ENCODE data around the gene CNR2.

The CNR2 gene

GRCh38 chr1:23928789-23929188 lies 15.6 kb upstream of the CNR2 start:
- no peak for DNase-seq (ENCODE audit: extremely low read depth, low read depth)
- H3K4me3 ChIP-seq (replicated peaks; ENCODE audit: low read depth, low read length) = no peak overlapping the region
- TF ChIP-seq CTCF (IDR thresholded peaks at IDR 0.05; ENCODE audit: low read depth, low read length, missing control alignments) = no peak

GRCh38 chr1:23927097-23927496 lies 13.9 kb upstream of the CNR2 start:
- H3K4me3 ChIP-seq (replicated peaks; ENCODE audit: low read depth, low read length) = no peak overlapping the region
- DNase-seq (ENCODE audit: extremely low read depth, low read depth) = no peak
- no peak for TF ChIP-seq CTCF (IDR thresholded peaks at IDR 0.05; ENCODE audit: low read depth, low read length, missing control alignments)

GRCh38 chr1:23925279-23925678 lies 12.1 kb upstream of the CNR2 start:
- no peak overlapping the region for H3K4me3 ChIP-seq (replicated peaks; ENCODE audit: low read depth, low read length)
- no peak for TF ChIP-seq CTCF (IDR thresholded peaks at IDR 0.05; ENCODE audit: low read depth, low read length, missing control alignments)
- no peak for DNase-seq (ENCODE audit: extremely low read depth, low read depth)

DNA sequence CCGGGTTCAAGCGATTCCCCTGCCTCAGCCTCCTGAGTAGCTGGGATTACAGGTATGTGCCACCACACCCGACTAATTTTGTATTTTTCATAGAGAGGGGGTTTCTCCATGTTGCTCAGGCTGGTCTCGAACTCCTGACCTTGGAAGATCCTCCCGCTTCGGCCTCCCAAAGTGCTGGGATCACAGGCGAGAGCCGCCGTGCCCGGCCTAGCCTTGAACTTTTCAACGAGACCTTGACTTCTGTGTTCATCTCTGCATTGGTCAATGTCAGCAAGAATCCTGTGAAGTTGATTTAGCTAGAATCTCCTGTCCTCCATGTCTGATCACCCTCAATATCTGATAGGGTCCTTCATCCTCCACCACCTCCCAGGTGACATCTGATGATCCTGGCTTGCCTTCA lies 11.4 kb upstream of the CNR2 start:
- no peak overlapping the region for H3K4me3 ChIP-seq (replicated peaks; ENCODE audit: low read depth, low read length)
- TF ChIP-seq CTCF (IDR thresholded peaks at IDR 0.05; ENCODE audit: low read depth, low read length, missing control alignments) = no peak
- no peak for DNase-seq (ENCODE audit: extremely low read depth, low read depth)

DNA sequence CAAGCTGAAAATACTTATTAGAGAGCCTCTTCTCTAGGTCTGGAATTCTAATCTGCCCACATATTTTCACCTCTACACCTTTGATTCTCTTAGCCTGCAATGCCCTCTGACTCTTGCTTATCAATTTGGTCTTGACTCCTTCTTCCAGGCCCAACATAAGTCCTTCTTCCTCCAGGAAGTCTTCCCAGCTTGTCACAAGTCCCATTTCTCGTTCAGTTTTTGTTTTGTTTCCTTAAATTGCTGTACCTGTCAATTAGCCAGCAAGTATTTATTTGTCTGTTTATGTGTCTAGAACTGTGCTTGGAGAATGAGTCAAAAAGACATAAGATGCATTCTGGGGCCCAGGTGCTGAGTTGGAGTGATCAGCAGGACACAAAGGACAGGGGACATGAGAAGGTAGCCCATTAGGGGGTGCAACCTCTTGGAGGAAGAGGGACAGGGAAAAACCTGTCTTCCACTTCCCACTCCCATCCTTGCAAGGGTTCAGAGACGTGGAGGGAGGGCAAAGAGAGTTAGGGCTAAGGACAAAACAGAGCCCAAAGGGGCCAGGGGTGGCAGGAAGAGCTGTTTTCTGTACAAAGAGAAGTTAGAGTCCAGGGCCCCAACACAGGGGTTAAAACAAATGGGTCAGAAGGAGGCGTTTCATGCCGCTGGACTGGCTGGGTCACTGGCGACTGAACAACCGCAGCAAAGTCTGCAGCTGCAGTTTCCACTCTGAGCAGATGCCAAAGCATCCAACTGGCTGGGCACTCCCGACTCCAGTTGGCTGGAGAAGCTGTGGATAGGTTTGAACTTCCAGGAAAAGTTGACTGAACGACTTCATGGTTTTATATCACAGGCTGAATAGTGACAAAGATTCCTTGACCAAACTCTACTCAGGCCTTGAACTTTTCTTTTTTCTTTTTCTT lies 10.7 kb upstream of the CNR2 start:
- no peak for DNase-seq (ENCODE audit: extremely low read depth, low read depth)
- no peak overlapping the region for H3K4me3 ChIP-seq (replicated peaks; ENCODE audit: low read depth, low read length)
- no peak for TF ChIP-seq CTCF (IDR thresholded peaks at IDR 0.05; ENCODE audit: low read depth, low read length, missing control alignments)

DNA sequence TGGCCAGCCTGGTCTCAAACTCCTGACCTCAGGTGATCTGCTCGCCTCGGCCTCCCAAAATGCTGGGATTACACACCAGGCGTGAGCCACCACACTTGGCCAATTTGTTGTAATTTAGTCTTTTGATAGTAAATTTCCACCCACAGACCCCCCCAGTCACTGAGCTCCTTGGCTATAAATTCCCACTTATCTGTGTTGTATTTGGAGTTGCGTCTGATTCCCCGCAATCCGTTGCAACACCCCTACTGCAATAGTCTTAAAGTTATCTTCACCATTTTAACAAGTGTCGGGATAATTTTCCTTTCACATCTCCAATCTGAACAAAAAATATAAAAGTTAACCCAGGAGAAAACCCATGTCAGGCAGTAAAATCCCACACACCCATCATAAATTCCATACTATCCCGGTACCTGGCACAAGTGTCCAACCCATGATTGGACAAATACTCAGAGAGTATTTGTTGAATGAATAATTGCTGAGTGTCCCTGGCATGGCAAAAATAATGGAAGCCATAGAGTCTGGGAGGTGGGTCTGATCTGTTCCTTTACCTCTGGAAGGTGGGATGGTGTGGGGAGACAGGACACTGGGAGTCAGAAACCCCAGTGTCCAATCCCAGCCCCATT lies 9.3 kb upstream of the CNR2 start:
- no peak for TF ChIP-seq CTCF (IDR thresholded peaks at IDR 0.05; ENCODE audit: low read depth, low read length, missing control alignments)
- DNase-seq (ENCODE audit: extremely low read depth, low read depth) = no peak
- H3K4me3 ChIP-seq (replicated peaks; ENCODE audit: low read depth, low read length) = no peak overlapping the region

Data from HFF-Myc (cell line).